ENCODE measurements around the gene KREMEN1. TPM values are rescaled to one million over a fixed set of nuclear protein-coding genes. Genes with fewer than 3 reads are reported as not detected.

Gene KREMEN1
- total and polyA plus RNA-seq, 10 of the 15 experiments (the other 5 are each of a cell fraction or from before 2014, with no cell fraction given): 0.10 to 2.5 (median 0.20) TPM; not detected in 1

DNA sequence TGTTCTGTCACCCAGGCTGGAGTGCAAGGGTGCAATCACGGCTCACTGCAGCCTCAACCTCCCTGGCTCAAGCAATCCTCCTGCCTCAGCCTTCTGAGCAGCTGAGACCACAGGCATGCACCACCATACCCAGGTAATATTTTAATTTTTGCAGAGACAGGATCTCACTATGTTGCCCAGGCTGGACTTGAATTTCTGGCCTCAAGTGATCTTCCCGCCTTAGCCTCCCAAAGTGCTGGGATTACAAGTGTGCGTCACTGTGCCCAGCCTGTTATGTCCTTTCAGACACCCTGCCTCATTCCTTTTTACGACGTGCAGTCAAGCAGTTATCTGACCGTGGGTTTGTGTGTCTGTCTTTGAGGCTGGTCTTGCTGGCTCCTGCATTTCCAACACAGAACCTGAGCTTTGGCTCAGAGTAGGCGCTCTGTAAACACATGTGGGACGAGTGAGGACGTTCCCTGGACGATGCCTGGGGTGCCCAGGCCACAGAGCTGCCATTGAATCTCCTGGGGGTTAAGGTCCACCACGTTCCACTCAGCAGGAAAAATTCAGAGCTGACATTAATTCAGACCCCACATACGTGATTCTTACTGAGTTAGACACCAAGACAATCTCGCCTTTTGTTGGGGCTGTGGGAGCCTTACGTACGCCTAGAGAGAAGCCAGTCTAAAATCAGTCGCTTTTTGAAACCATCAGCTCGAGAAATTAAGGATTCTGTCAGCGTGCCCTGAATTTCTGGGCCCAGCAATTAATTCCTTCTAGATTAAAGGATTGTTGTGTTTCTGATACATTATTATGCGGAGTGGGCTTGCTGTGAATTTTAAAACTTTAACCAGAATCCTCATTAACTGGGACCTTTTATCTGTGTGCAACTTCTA is 111.4 kb downstream of the KREMEN1 start:
- no peak for FAIRE-seq
- H3K9ac ChIP-seq (ENCODE audit: control insufficient read depth, insufficient read depth, low read length): no peak overlapping the region
- CTCF ChIA-PET: interaction anchor here (0.8 to 2.2 kb wide), 5 partner anchors 16 to 62 kb away, joined by 3 to 6 read pairs (median 3); no protein-coding TSS in a partner anchor
- no peaks in the 10 kb centered on the region for H3K4me1 ChIP-seq (ENCODE audit: control insufficient read depth, insufficient read depth, low read length)
- ATAC-seq: no peak
- H3K36me3 ChIP-seq (ENCODE audit: control insufficient read depth in 2 of 2, insufficient read depth in 2 of 2, low read length in 1 of 2): no peaks in the 10 kb centered on the region
- intact Hi-C loops (cut with micrococcal nuclease; ENCODE audit: unreplicated experiment) (no loop called here), in situ Hi-C loops (cut with MboI) (no loop called here)
- H2AFZ ChIP-seq (ENCODE audit: control insufficient read depth, low read depth, low read length): no peak overlapping the region
- H4K20me1 ChIP-seq (ENCODE audit: control insufficient read depth, insufficient read depth): no peaks in the 10 kb centered on the region
- no peaks in the 10 kb centered on the region for H3K79me2 ChIP-seq (ENCODE audit: control insufficient read depth, insufficient read depth, low read length)
- RAD21 ChIA-PET (ENCODE audit: unreplicated experiment): interaction anchor here (1.2 kb wide), 1 partner anchor 19 kb away, joined by 4 read pairs; no protein-coding TSS in a partner anchor
- SMC1A ChIA-PET (ENCODE audit: uncharacterized antibody, unreplicated experiment): interaction anchor here (0.8 to 1.3 kb wide), 2 partner anchors 15 to 65 kb away, joined by 3 read pairs; no protein-coding TSS in a partner anchor
- H3K27me3 ChIP-seq (replicated peaks in 1 of 2; ENCODE audit: control insufficient read depth in 2 of 2, insufficient read depth in 2 of 2, low read length in 1 of 2): no peaks in the 10 kb centered on the region
- DNase-seq (ENCODE audit: low read depth, low spot score): no peak
- no TSS peak for BruUV-seq (replicated peaks)
- H3K4me3 ChIP-seq: no peak overlapping the region
- 85% methylated on average over 19 of the region's 19 CpGs for WGBS (ENCODE audit: insufficient coverage, insufficient replicate concordance, low lambda C conversion rate, missing lambda C conversion rate)
- H3K27ac ChIP-seq (ENCODE audit: control insufficient read depth, insufficient read depth): no peak overlapping the region
- H3K4me2 ChIP-seq (ENCODE audit: control insufficient read depth, insufficient read depth): no peak overlapping the region
- TF ChIP-seq TCF7 (IDR thresholded peaks at IDR 0.05; ENCODE audit: borderline replicate concordance) (no peak), HDAC6 (IDR thresholded peaks at IDR 0.05; ENCODE audit: unreplicated experiment) (no peak), SMARCA5 (IDR thresholded peaks at IDR 0.05) (no peak), NFIC (IDR thresholded peaks at IDR 0.05; ENCODE audit: low read depth, low read length) (no peak), SMC3 (IDR thresholded peaks at IDR 0.05; ENCODE audit: borderline replicate concordance, low read length) (no peak), SREBF2 (IDR thresholded peaks at IDR 0.05; ENCODE audit: low read length) (no peak), NRF1 (conservative IDR thresholded peaks at IDR 0.05; ENCODE audit: low read depth, low read length) (no peak), RFX5 (IDR thresholded peaks at IDR 0.05; ENCODE audit: low read depth, low read length) (no peak), IKZF2 (IDR thresholded peaks at IDR 0.05) (no peak), JUND (IDR thresholded peaks at IDR 0.05; ENCODE audit: low read depth, low read length) (no peak), IKZF1 (conservative IDR thresholded peaks at IDR 0.05) (no peak), BCL3 (IDR thresholded peaks at IDR 0.05; ENCODE audit: borderline replicate concordance, insufficient read depth, low read depth, low read length, poor library complexity, severe bottlenecking) (no peak), RBBP5 (conservative IDR thresholded peaks at IDR 0.05) (no peak)
- TF ChIP-seq, protein P1, sequence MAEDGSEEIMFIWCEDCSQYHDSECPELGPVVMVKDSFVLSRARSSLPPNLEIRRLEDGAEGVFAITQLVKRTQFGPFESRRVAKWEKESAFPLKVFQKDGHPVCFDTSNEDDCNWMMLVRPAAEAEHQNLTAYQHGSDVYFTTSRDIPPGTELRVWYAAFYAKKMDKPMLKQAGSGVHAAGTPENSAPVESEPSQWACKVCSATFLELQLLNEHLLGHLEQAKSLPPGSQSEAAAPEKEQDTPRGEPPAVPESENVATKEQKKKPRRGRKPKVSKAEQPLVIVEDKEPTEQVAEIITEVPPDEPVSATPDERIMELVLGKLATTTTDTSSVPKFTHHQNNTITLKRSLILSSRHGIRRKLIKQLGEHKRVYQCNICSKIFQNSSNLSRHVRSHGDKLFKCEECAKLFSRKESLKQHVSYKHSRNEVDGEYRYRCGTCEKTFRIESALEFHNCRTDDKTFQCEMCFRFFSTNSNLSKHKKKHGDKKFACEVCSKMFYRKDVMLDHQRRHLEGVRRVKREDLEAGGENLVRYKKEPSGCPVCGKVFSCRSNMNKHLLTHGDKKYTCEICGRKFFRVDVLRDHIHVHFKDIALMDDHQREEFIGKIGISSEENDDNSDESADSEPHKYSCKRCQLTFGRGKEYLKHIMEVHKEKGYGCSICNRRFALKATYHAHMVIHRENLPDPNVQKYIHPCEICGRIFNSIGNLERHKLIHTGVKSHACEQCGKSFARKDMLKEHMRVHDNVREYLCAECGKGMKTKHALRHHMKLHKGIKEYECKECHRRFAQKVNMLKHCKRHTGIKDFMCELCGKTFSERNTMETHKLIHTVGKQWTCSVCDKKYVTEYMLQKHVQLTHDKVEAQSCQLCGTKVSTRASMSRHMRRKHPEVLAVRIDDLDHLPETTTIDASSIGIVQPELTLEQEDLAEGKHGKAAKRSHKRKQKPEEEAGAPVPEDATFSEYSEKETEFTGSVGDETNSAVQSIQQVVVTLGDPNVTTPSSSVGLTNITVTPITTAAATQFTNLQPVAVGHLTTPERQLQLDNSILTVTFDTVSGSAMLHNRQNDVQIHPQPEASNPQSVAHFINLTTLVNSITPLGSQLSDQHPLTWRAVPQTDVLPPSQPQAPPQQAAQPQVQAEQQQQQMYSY (CRISPR knock-in tag; IDR thresholded peaks at IDR 0.05): no peak
- no peaks in the 10 kb centered on the region for H3K9me3 ChIP-seq (replicated peaks; ENCODE audit: control insufficient read depth, insufficient read depth, low read length)
- POLR2A ChIA-PET: interaction anchor here (0.6 to 1.2 kb wide), 4 partner anchors 8 to 12 kb away, joined by 3 to 7 read pairs (median 4); no protein-coding TSS in a partner anchor
